Tibial artery (tissue), 4 donors: Measurements from ENCODE around the gene UBC.
A peak's percentile ranks its signal among the peaks of the same experiment; 100 is the strongest.

ENCODE experiments used
- DNase-seq, 2 donors: peaks; one replicate each; pipeline ENCODE4 v3.0.0-alpha.2; 2019
- H3K27ac ChIP-seq, 2 donors: fragments of 200-600 bp; sonication (generic) in 1 of 2; 1 replicate in 1 of 2; 2 replicates in 1 of 2; pipeline ENCODE4 v1.5.1; 2018 to 2019; ENCODE audit warnings: mild to moderate bottlenecking in 1 of 2
- H3K27me3 ChIP-seq, 2 donors: fragments of 200-600 bp; sonication (generic) in 1 of 2; one replicate each; pipeline versions ENCODE4 v1.5.1 to v1.6.0; 2016 to 2019
- H3K36me3 ChIP-seq, 3 donors: fragments of 200-600 bp; sonication (generic) in 2 of 3; one replicate each; pipeline ENCODE4 v1.5.1; 2016 to 2019; ENCODE audit warnings: mild to moderate bottlenecking in 2 of 3
- H3K4me1 ChIP-seq, 4 donors: fragments of 200-600 bp; sonication (generic) in 2 of 4; 1 replicate in 3 of 4; 2 replicates in 1 of 4; pipeline ENCODE4 v1.5.1; 2016 to 2019
- H3K4me3 ChIP-seq, 2 donors: fragments of 200-600 bp; sonication (generic) in 1 of 2; 1 replicate in 1 of 2; 2 replicates in 1 of 2; pipeline ENCODE4 v1.5.1; 2018 to 2019; ENCODE audit warnings: mild to moderate bottlenecking in 2 of 2
- H3K9me3 ChIP-seq, 3 donors: fragments of 200-600 bp; sonication (generic) in 1 of 3; one replicate each; pipeline ENCODE4 v1.5.1; 2016 to 2019
- CTCF ChIP-seq, 2 experiments: fragments of 200-600 bp in 1 of 2; fragments of 450-650 bp in 1 of 2; IDR thresholded peaks; one replicate each; pipeline ENCODE4 v1.5.1; 2017 to 2019; ENCODE audit warnings: antibody characterized with exemption in 2 of 2, mild to moderate bottlenecking in 1 of 2, moderate library complexity in 1 of 2
- intact Hi-C: fragments of 100-400 bp; cut with DNase I; formaldehyde crosslinking; loops from one replicate; pipeline ENCODE4 v1.15.0; 2023; ENCODE audit warnings: low total_unique reads

Gene UBC

GRCh38 chr12:124925117-124925516, 10.7 kb upstream of the UBC start:
- H3K27ac ChIP-seq = no peak overlapping the region
- peak in 1 of 2 donors; percentile 64 for DNase-seq
- no peak for TF ChIP-seq CTCF (IDR thresholded peaks at IDR 0.05)
- no peak overlapping the region for H3K4me3 ChIP-seq
- H3K4me1 ChIP-seq = peaks cover 0 to 30% (median 13%) of the 10 kb centered on the region in 4 donors
- intact Hi-C loops = no loop called here
- no peaks in the 10 kb centered on the region for H3K27me3 ChIP-seq
- no peaks in the 10 kb centered on the region for H3K9me3 ChIP-seq
- no peaks in the 10 kb centered on the region for H3K36me3 ChIP-seq

GRCh38 chr12:124923905-124924734, 9.7 kb upstream of the UBC start:
- Histone ChIP-seq H3K27ac (no peak overlapping the region), H3K9me3 (no peaks in the 10 kb centered on the region), H3K4me1 (peaks cover 0 to 39% (median 21%) of the 10 kb centered on the region in 4 donors), H3K27me3 (no peaks in the 10 kb centered on the region), H3K36me3 (no peaks in the 10 kb centered on the region), H3K4me3 (no peak overlapping the region)
- DNase-seq = peak in 1 of 2 donors; percentile 61
- intact Hi-C loops = no loop called here
- TF ChIP-seq CTCF (IDR thresholded peaks at IDR 0.05) = no peak

GRCh38 chr12:124921200-124922031, 7.0 kb upstream of the UBC start:
- Histone ChIP-seq H3K9me3 (no peaks in the 10 kb centered on the region), H3K4me3 (peak overlapping the region; percentile 37 to 40), H3K36me3 (no peaks in the 10 kb centered on the region), H3K27ac (peak overlapping the region; percentile 97 to 100), H3K27me3 (no peaks in the 10 kb centered on the region), H3K4me1 (peaks cover 0 to 48% (median 33%) of the 10 kb centered on the region in 4 donors)
- no peak for TF ChIP-seq CTCF (IDR thresholded peaks at IDR 0.05)
- DNase-seq = peak in 1 of 2 donors; percentile 78
- intact Hi-C loops = no loop called here

- no peaks in the 10 kb centered on the region for H3K9me3 ChIP-seq
- intact Hi-C loops = no loop called here
Observed at GRCh38 chr12:124920353-124920935, 6.0 kb upstream of the UBC start.

More at GRCh38 chr12:124920353-124920935, 6.0 kb upstream of the UBC start:
- H3K27ac ChIP-seq = peak overlapping the region; percentile 97 to 100
- DNase-seq = peak in 1 of 2 donors; percentile 15
- no peaks in the 10 kb centered on the region for H3K27me3 ChIP-seq
- H3K36me3 ChIP-seq = no peaks in the 10 kb centered on the region
- H3K4me1 ChIP-seq = peaks cover 0 to 55% (median 35%) of the 10 kb centered on the region in 4 donors
- H3K4me3 ChIP-seq = no peak overlapping the region
- TF ChIP-seq CTCF (IDR thresholded peaks at IDR 0.05) = no peak
